Glutamatergic neuron (in vitro differentiated cells): ENCODE data around the gene ZNF791. TPM values are rescaled to one million over a fixed set of nuclear protein-coding genes. Genes with fewer than 3 reads are reported as not detected.

ENCODE experiments used
- DNase-seq: peaks from one replicate; pipeline ENCODE4 v3.0.0; 2022
- H3K27ac Mint-ChIP-seq: one replicate; pipeline ENCODE4 v1.8.0; 2020; ENCODE audit warnings: mild to moderate bottlenecking, mixed read lengths, inconsistent platforms; ENCODE audit not compliant: unreplicated experiment
- H3K27me3 Mint-ChIP-seq: one replicate; pipeline ENCODE4 v1.8.0; 2020; ENCODE audit warnings: mild to moderate bottlenecking, moderate library complexity, mixed read lengths, inconsistent platforms; ENCODE audit not compliant: unreplicated experiment
- H3K36me3 Mint-ChIP-seq: one replicate; pipeline ENCODE4 v1.8.0; 2020; ENCODE audit warnings: mild to moderate bottlenecking, mixed read lengths, inconsistent platforms; ENCODE audit not compliant: unreplicated experiment
- H3K4me1 Mint-ChIP-seq: one replicate; pipeline ENCODE4 v1.8.0; 2020; ENCODE audit warnings: mild to moderate bottlenecking, low read depth, mixed read lengths, inconsistent platforms; ENCODE audit not compliant: unreplicated experiment
- H3K4me3 Mint-ChIP-seq: one replicate; pipeline ENCODE4 v1.8.0; 2020; ENCODE audit warnings: mild to moderate bottlenecking, mixed read lengths, inconsistent platforms; ENCODE audit not compliant: unreplicated experiment
- H3K9me3 Mint-ChIP-seq: one replicate; pipeline ENCODE4 v1.8.0; 2020; ENCODE audit warnings: mild to moderate bottlenecking, moderate library complexity, mixed read lengths, inconsistent platforms; ENCODE audit not compliant: unreplicated experiment
- CTCF ChIP-seq: fragments of 200-600 bp; sonication (generic); IDR thresholded peaks from one replicate; pipeline ENCODE4 v1.5.0; 2021; ENCODE audit not compliant: partially characterized antibody, unreplicated experiment
- total RNA-seq: library from RNA; stranded (reverse); fragmentation: NEBNext Ultra II Directional; extraction: Animal tissue kit (Norgen Biotek cat#: 25700); gene quantifications from one replicate; pipeline ENCODE4 v1.2.1, GENCODE V29; 2021; ENCODE audit not compliant: unreplicated experiment

ZNF791 gene
- total RNA-seq, 1 donor from 2014 or later: 27.6 TPM

- peaks cover 10% of the 10 kb centered on the region for H3K9me3 Mint-ChIP-seq
- peaks cover 3% of the 10 kb centered on the region for H3K4me1 Mint-ChIP-seq
- peaks cover 3% of the 10 kb centered on the region for H3K27me3 Mint-ChIP-seq
- H3K4me3 Mint-ChIP-seq: no peak overlapping the region
- no peak overlapping the region for H3K27ac Mint-ChIP-seq
- H3K36me3 Mint-ChIP-seq: peaks cover 64% of the 10 kb centered on the region
- no peak for TF ChIP-seq CTCF
- DNase-seq: no peak
Measured at GRCh38 chr19:12578641-12579040, 32.1 kb upstream of the ZNF791 start.

- peaks cover 3% of the 10 kb centered on the region for H3K27me3 Mint-ChIP-seq
- H3K27ac Mint-ChIP-seq: no peak overlapping the region
- peaks cover 7% of the 10 kb centered on the region for H3K9me3 Mint-ChIP-seq
- no peak for DNase-seq
- TF ChIP-seq CTCF: no peak
- H3K4me1 Mint-ChIP-seq: no peaks in the 10 kb centered on the region
- H3K36me3 Mint-ChIP-seq: peaks cover 62% of the 10 kb centered on the region
- no peak overlapping the region for H3K4me3 Mint-ChIP-seq
Measured at GRCh38 chr19:12580180-12580694, 30.5 kb upstream of the ZNF791 start.

DNA sequence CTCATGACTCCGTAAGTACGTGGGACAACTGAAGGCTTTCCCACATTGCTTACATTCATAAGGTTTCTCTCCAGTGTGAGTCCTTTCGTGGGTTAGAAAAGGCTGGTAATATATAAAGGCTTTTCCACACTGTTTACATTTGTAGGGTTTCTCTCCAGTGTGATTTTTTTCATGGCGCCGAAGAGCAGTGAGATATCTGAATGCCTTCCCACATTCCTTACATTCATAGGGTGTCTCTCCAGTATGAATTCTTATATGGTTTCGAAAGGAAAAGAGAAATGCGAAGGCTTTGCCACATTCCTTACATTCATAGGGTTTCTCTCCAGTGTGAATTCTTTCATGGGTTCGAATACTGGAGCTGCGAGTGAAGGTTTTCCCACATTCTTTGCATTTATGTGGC is 29.6 kb upstream of the ZNF791 start:
- H3K9me3 Mint-ChIP-seq: peaks cover 7% of the 10 kb centered on the region
- H3K27me3 Mint-ChIP-seq: peaks cover 3% of the 10 kb centered on the region
- no peak overlapping the region for H3K4me3 Mint-ChIP-seq
- no peak for TF ChIP-seq CTCF
- no peak for DNase-seq
- peaks cover 54% of the 10 kb centered on the region for H3K36me3 Mint-ChIP-seq
- no peaks in the 10 kb centered on the region for H3K4me1 Mint-ChIP-seq
- H3K27ac Mint-ChIP-seq: no peak overlapping the region

GRCh38 chr19:12596485-12596884 is 14.2 kb upstream of the ZNF791 start:
- no peaks in the 10 kb centered on the region for H3K4me1 Mint-ChIP-seq
- H3K9me3 Mint-ChIP-seq: peaks cover 4% of the 10 kb centered on the region
- H3K27me3 Mint-ChIP-seq: no peaks in the 10 kb centered on the region

More at GRCh38 chr19:12596485-12596884, 14.2 kb upstream of the ZNF791 start:
- DNase-seq: no peak
- no peak for TF ChIP-seq CTCF
- no peak overlapping the region for H3K4me3 Mint-ChIP-seq
- no peak overlapping the region for H3K27ac Mint-ChIP-seq
- no peaks in the 10 kb centered on the region for H3K36me3 Mint-ChIP-seq
